Measurements from ENCODE around the gene MAP3K15.

Gene MAP3K15

GRCh38 chrX:19389227-19389845 is 126.0 kb downstream of the MAP3K15 start:
- DNase-seq (ENCODE audit: low read depth) = no peak

GRCh38 chrX:19388741-19389140 is 126.6 kb downstream of the MAP3K15 start:
- no peak for DNase-seq (ENCODE audit: low read depth)

GRCh38 chrX:19388064-19388679 is 127.1 kb downstream of the MAP3K15 start:
- DNase-seq (ENCODE audit: low read depth) = no peak

- DNase-seq (ENCODE audit: low read depth) = no peak
Measured at GRCh38 chrX:19386679-19387078, 128.6 kb downstream of the MAP3K15 start.

GRCh38 chrX:19382555-19383145 is 132.7 kb downstream of the MAP3K15 start:
- DNase-seq (ENCODE audit: low read depth) = peak; percentile 9

GRCh38 chrX:19381326-19381725 is 134.0 kb downstream of the MAP3K15 start:
- DNase-seq (ENCODE audit: low read depth) = no peak

- no peak for DNase-seq (ENCODE audit: low read depth)
Measured at GRCh38 chrX:19377799-19378198, 137.5 kb downstream of the MAP3K15 start.

- DNase-seq (ENCODE audit: low read depth) = no peak
Measured at GRCh38 chrX:19375546-19375945, 139.8 kb downstream of the MAP3K15 start.

GRCh38 chrX:19373351-19373891 is 141.9 kb downstream of the MAP3K15 start:
- no peak for DNase-seq (ENCODE audit: low read depth)

GRCh38 chrX:19372547-19373331 is 142.6 kb downstream of the MAP3K15 start:
- no peak for DNase-seq (ENCODE audit: low read depth)

GRCh38 chrX:19372170-19372546 is 143.2 kb downstream of the MAP3K15 start:
- no peak for DNase-seq (ENCODE audit: low read depth)

GRCh38 chrX:19370061-19370460 is 145.2 kb downstream of the MAP3K15 start:
- no peak for DNase-seq (ENCODE audit: low read depth)

GRCh38 chrX:19368576-19368975 is 146.7 kb downstream of the MAP3K15 start:
- no peak for DNase-seq (ENCODE audit: low read depth)

- no peak for DNase-seq (ENCODE audit: low read depth)
Measured at GRCh38 chrX:19361701-19362100, 153.6 kb downstream of the MAP3K15 start.

- DNase-seq (ENCODE audit: low read depth) = no peak
Measured at GRCh38 chrX:19360903-19361302, 154.4 kb downstream of the MAP3K15 start.

GRCh38 chrX:19358521-19358920 is 156.8 kb downstream of the MAP3K15 start:
- no peak for DNase-seq (ENCODE audit: low read depth)

GRCh38 chrX:19354625-19355024 is 160.7 kb downstream of the MAP3K15 start:
- no peak for DNase-seq (ENCODE audit: low read depth)

- DNase-seq (ENCODE audit: low read depth) = no peak
Measured at GRCh38 chrX:19350941-19351384, 164.3 kb downstream of the MAP3K15 start.

GRCh38 chrX:19349264-19349663 is 166.0 kb downstream of the MAP3K15 start:
- DNase-seq (ENCODE audit: low read depth) = no peak

GRCh38 chrX:19347916-19348315 is 167.4 kb downstream of the MAP3K15 start:
- no peak for DNase-seq (ENCODE audit: low read depth)

- no peak for DNase-seq (ENCODE audit: low read depth)
Measured at GRCh38 chrX:19344661-19345060, 170.6 kb downstream of the MAP3K15 start.
